Naive B cell (primary cell): ENCODE results near the gene C3AR1. TPM values are rescaled to one million over a fixed set of nuclear protein-coding genes. Genes with fewer than 3 reads are reported as not detected.
"Not testable (repeated sequence)": the region's sequence is repeated elsewhere in the genome, so short reads cannot be mapped to it uniquely, and the experiment has no call there.

ENCODE experiments used
- ATAC-seq, 2 donors: fragments of 150-1000 bp; cut with Tn5 transposase; 2 replicates each; pipeline ENCODE4 v1.10.0; 2021; ENCODE audit warnings: low read depth in 2 of 2, mild to moderate bottlenecking in 2 of 2, moderate library complexity in 2 of 2
- DNase-seq: peaks from one replicate; pipeline ENCODE4 v3.0.0; 2022
- H3K27ac Mint-ChIP-seq, 6 donors: one replicate each; pipeline ENCODE4 v1.8.0; 2020 to 2022; ENCODE audit warnings: mild to moderate bottlenecking in 6 of 6, mixed read lengths in 6 of 6, moderate library complexity in 5 of 6, inconsistent platforms in 2 of 6
- H3K27me3 Mint-ChIP-seq, 3 donors: one replicate each; pipeline ENCODE4 v1.8.0; 2021 to 2022; ENCODE audit warnings: mixed read lengths in 3 of 3, mild to moderate bottlenecking in 1 of 3
- H3K36me3 Mint-ChIP-seq, 2 donors: one replicate each; pipeline ENCODE4 v1.8.0; 2020 to 2022; ENCODE audit warnings: mixed read lengths in 2 of 2, inconsistent platforms in 1 of 2, mild to moderate bottlenecking in 1 of 2
- H3K4me1 Mint-ChIP-seq, 3 donors: one replicate each; pipeline ENCODE4 v1.8.0; 2020 to 2022; ENCODE audit warnings: mixed read lengths in 3 of 3, inconsistent platforms in 1 of 3, mild to moderate bottlenecking in 1 of 3, moderate library complexity in 1 of 3
- H3K4me3 Mint-ChIP-seq, 8 donors: one replicate each; pipeline ENCODE4 v1.8.0; 2020 to 2022; ENCODE audit warnings: mild to moderate bottlenecking in 8 of 8, mixed read lengths in 8 of 8, moderate library complexity in 8 of 8, inconsistent platforms in 2 of 8
- H3K9me3 Mint-ChIP-seq, 7 donors: one replicate each; pipeline ENCODE4 v1.8.0; 2020 to 2022; ENCODE audit warnings: mixed read lengths in 7 of 7, mild to moderate bottlenecking in 5 of 7, inconsistent platforms in 2 of 7, moderate library complexity in 1 of 7
- polyA plus RNA-seq, 6 donors: library from polyadenylated mRNA; unstranded; fragments of 300-500 nt; fragmentation: Illumina TruSeq; gene quantifications; one replicate each; pipeline ENCODE4 v1.2.3, GENCODE V29; 2021; ENCODE audit warnings: low read depth in 6 of 6

The C3AR1 gene
- under 1 TPM in 2 of 6 donors, not detected in 4; 0.23 to 0.43 TPM for polyA plus RNA-seq

GRCh38 chr12:8065991-8066594 lies at the start of gene C3AR1:
TSS of gene C3AR1 (minus strand) at chr12:8066359. CDS start at chr12:8060185, 6,174 bp downstream.
- no peaks in the 10 kb centered on the region for H3K27me3 Mint-ChIP-seq
- peak; percentile 58 to 64 for ATAC-seq
- peak; percentile 9 for DNase-seq
- H3K9me3 Mint-ChIP-seq, result no peaks in the 10 kb centered on the region
- H3K27ac Mint-ChIP-seq, result peak within 1 kb of the TSS; percentile 24 to 77 (median 52)
- peak within 1 kb of the TSS in 2 of 8 donors; percentile 0 to 35 for H3K4me3 Mint-ChIP-seq
- no peaks in the 10 kb centered on the region for H3K36me3 Mint-ChIP-seq
- H3K4me1 Mint-ChIP-seq, result peaks cover 10 to 13% (median 12%) of the 10 kb centered on the region in 3 donors

- H3K36me3 Mint-ChIP-seq, H3K4me1 Mint-ChIP-seq, H3K27me3 Mint-ChIP-seq, H3K4me3 Mint-ChIP-seq, H3K27ac Mint-ChIP-seq, H3K9me3 Mint-ChIP-seq, DNase-seq, ATAC-seq: not testable (repeated sequence)
Observed at GRCh38 chr12:8113117-8113516, 47.0 kb upstream of the C3AR1 start.

- ATAC-seq, result peak; percentile 77 to 78
- peak overlapping the region in 1 of 6 donors; percentile 25 for H3K27ac Mint-ChIP-seq
- DNase-seq, result peak; percentile 61
- H3K9me3 Mint-ChIP-seq, result peaks cover 0 to 3% (median 0%) of the 10 kb centered on the region in 7 donors
- no peaks in the 10 kb centered on the region for H3K27me3 Mint-ChIP-seq
- peaks cover 5 to 16% of the 10 kb centered on the region in 2 donors for H3K36me3 Mint-ChIP-seq
- no peak overlapping the region for H3K4me3 Mint-ChIP-seq
- peaks cover 2 to 8% (median 5%) of the 10 kb centered on the region in 3 donors for H3K4me1 Mint-ChIP-seq
Observed at GRCh38 chr12:8108808-8109398, 42.7 kb upstream of the C3AR1 start.

- DNase-seq, result no peak
- H3K9me3 Mint-ChIP-seq, result no peaks in the 10 kb centered on the region
- H3K27me3 Mint-ChIP-seq, result no peaks in the 10 kb centered on the region
- peak overlapping the region in 1 of 6 donors; percentile 72 for H3K27ac Mint-ChIP-seq
- no peak for ATAC-seq
- H3K4me3 Mint-ChIP-seq, result no peak overlapping the region
- H3K4me1 Mint-ChIP-seq, result no peaks in the 10 kb centered on the region
- H3K36me3 Mint-ChIP-seq, result peaks cover 16 to 33% of the 10 kb centered on the region in 2 donors
Observed at GRCh38 chr12:8099235-8099634, 33.1 kb upstream of the C3AR1 start.

GRCh38 chr12:8096281-8096915 lies 30.2 kb upstream of the C3AR1 start:
- no peak for ATAC-seq
- Mint-ChIP-seq H3K4me3 (no peak overlapping the region), H3K27ac (peak overlapping the region in 1 of 6 donors; percentile 11), H3K4me1 (no peaks in the 10 kb centered on the region), H3K9me3 (no peaks in the 10 kb centered on the region), H3K36me3 (peaks cover 33 to 48% of the 10 kb centered on the region in 2 donors), H3K27me3 (no peaks in the 10 kb centered on the region)
- no peak for DNase-seq

GRCh38 chr12:8093291-8093690 lies 27.1 kb upstream of the C3AR1 start:
- DNase-seq, result no peak
- peaks cover 8 to 11% (median 9%) of the 10 kb centered on the region in 3 donors for H3K4me1 Mint-ChIP-seq
- H3K27ac Mint-ChIP-seq, result peak overlapping the region in 1 of 6 donors; percentile 70
- no peaks in the 10 kb centered on the region for H3K27me3 Mint-ChIP-seq
- no peaks in the 10 kb centered on the region for H3K9me3 Mint-ChIP-seq
- no peak for ATAC-seq
- no peak overlapping the region for H3K4me3 Mint-ChIP-seq
- peaks cover 33 to 51% of the 10 kb centered on the region in 2 donors for H3K36me3 Mint-ChIP-seq

GRCh38 chr12:8089716-8090115 lies 23.6 kb upstream of the C3AR1 start:
- no peak for DNase-seq
- H3K27me3 Mint-ChIP-seq, result no peaks in the 10 kb centered on the region
- peak overlapping the region in 3 of 6 donors; percentile 36 to 89 (median 37) for H3K27ac Mint-ChIP-seq
- H3K9me3 Mint-ChIP-seq, result no peaks in the 10 kb centered on the region
- no peak overlapping the region for H3K4me3 Mint-ChIP-seq
- H3K4me1 Mint-ChIP-seq, result peaks cover 20 to 38% (median 25%) of the 10 kb centered on the region in 3 donors
- H3K36me3 Mint-ChIP-seq, result peaks cover 21 to 27% of the 10 kb centered on the region in 2 donors
- ATAC-seq, result no peak

- peaks cover 17 to 22% of the 10 kb centered on the region in 2 donors for H3K36me3 Mint-ChIP-seq
- H3K27me3 Mint-ChIP-seq, H3K9me3 Mint-ChIP-seq, ATAC-seq, DNase-seq: not testable (repeated sequence)
- peak overlapping the region in 2 of 8 donors; percentile 59 to 62 for H3K4me3 Mint-ChIP-seq
- H3K27ac Mint-ChIP-seq, result peak overlapping the region in 3 of 6 donors; percentile 28 to 89 (median 86)
- peaks cover 24 to 42% (median 29%) of the 10 kb centered on the region in 3 donors for H3K4me1 Mint-ChIP-seq
Observed at GRCh38 chr12:8089277-8089676, 23.1 kb upstream of the C3AR1 start.

- H3K4me1 Mint-ChIP-seq, result peaks cover 27 to 49% (median 36%) of the 10 kb centered on the region in 3 donors
- H3K27ac Mint-ChIP-seq, result peak overlapping the region; percentile 28 to 92 (median 88)
- ATAC-seq (peak; percentile 86 to 92), DNase-seq (no peak)
- peaks cover 17 to 21% of the 10 kb centered on the region in 2 donors for H3K36me3 Mint-ChIP-seq
- H3K27me3 Mint-ChIP-seq, result no peaks in the 10 kb centered on the region
- H3K9me3 Mint-ChIP-seq, result no peaks in the 10 kb centered on the region
- H3K4me3 Mint-ChIP-seq, result peak overlapping the region; percentile 9 to 67 (median 48)
Observed at GRCh38 chr12:8088574-8088973, 22.4 kb upstream of the C3AR1 start.

GRCh38 chr12:8087666-8088065 lies 21.5 kb upstream of the C3AR1 start:
- Mint-ChIP-seq H3K4me3 (peak overlapping the region in 6 of 8 donors; percentile 8 to 59 (median 21)), H3K27me3 (no peaks in the 10 kb centered on the region), H3K4me1 (peaks cover 32 to 58% (median 46%) of the 10 kb centered on the region in 3 donors), H3K9me3 (no peaks in the 10 kb centered on the region), H3K27ac (peak overlapping the region; percentile 28 to 92 (median 86)), H3K36me3 (peaks cover 12 to 16% of the 10 kb centered on the region in 2 donors)
- DNase-seq (no peak), ATAC-seq (no peak)

- Mint-ChIP-seq H3K4me3 (peak overlapping the region; percentile 30 to 100 (median 82)), H3K4me1 (peaks cover 48 to 85% (median 65%) of the 10 kb centered on the region in 3 donors), H3K27ac (peak overlapping the region; percentile 70 to 99 (median 90))
- not testable (repeated sequence) for ATAC-seq, DNase-seq, H3K9me3 Mint-ChIP-seq, H3K27me3 Mint-ChIP-seq, H3K36me3 Mint-ChIP-seq
Observed at GRCh38 chr12:8084351-8084750, 18.2 kb upstream of the C3AR1 start.

GRCh38 chr12:8082808-8083100 lies 16.6 kb upstream of the C3AR1 start:
- Mint-ChIP-seq H3K4me1 (peaks cover 39 to 72% (median 52%) of the 10 kb centered on the region in 3 donors), H3K27me3 (no peaks in the 10 kb centered on the region), H3K9me3 (no peaks in the 10 kb centered on the region), H3K4me3 (peak overlapping the region; percentile 91 to 100 (median 97)), H3K36me3 (peaks cover 0 to 4% of the 10 kb centered on the region in 2 donors), H3K27ac (peak overlapping the region; percentile 96 to 99 (median 99))
- ATAC-seq (no peak), DNase-seq (no peak)

- peaks cover 33 to 63% (median 48%) of the 10 kb centered on the region in 3 donors for H3K4me1 Mint-ChIP-seq
- no peaks in the 10 kb centered on the region for H3K9me3 Mint-ChIP-seq
- H3K27me3 Mint-ChIP-seq, result no peaks in the 10 kb centered on the region
- ATAC-seq, result no peak
- H3K4me3 Mint-ChIP-seq, result peak overlapping the region; percentile 91 to 100 (median 97)
- peaks cover 0 to 4% of the 10 kb centered on the region in 2 donors for H3K36me3 Mint-ChIP-seq
- peak overlapping the region; percentile 96 to 99 (median 99) for H3K27ac Mint-ChIP-seq
- DNase-seq, result no peak
Observed at GRCh38 chr12:8081251-8081920, 15.2 kb upstream of the C3AR1 start.
